CD4-positive, alpha-beta T cell treated with Interferon alpha-2 for 1 hour (primary cell): ENCODE results near the gene INPP4B.

ENCODE experiments used
- DNase-seq, 2 donors: peaks; one replicate each; pipeline ENCODE4 v3.0.0-alpha.2; 2020 to 2022

Gene INPP4B

DNA sequence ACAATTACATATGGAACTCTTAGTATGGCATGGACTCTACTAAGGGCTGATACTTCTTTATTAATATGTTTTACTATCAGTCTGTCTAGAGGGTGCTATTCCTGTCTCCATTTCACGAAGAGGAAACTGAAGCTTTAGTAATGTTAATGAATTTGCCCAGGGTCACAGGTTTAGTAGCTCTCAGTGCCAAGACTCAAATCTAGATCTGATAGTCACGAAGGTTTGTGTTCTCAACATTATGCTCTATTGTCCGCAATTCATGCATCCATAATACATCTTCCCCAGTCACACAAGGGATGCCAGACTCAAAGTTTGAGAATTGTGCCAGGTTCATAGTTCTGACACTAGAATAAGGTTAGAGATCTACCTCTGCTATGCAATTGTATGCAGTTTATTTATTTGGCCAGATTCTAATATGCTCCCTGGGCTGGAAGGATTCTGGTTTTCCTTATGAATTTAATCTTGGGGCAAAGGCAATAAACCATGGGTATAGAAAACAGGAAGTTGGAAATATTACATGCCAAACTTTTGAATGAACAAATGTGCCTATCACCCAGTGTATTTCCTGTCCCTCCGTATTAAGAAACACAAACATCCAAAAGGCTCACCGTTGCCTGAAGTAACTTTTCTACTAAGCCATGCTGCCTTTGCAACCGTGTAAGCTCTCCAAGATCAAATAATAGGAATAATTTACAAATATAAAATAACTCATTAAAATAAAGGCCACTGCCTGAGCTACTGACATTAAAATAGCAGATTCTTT, 478.5 kb downstream of the INPP4B start:
- no peak for DNase-seq

GRCh38 chr4:142366769-142367181, 479.3 kb downstream of the INPP4B start:
- no peak for DNase-seq

DNA sequence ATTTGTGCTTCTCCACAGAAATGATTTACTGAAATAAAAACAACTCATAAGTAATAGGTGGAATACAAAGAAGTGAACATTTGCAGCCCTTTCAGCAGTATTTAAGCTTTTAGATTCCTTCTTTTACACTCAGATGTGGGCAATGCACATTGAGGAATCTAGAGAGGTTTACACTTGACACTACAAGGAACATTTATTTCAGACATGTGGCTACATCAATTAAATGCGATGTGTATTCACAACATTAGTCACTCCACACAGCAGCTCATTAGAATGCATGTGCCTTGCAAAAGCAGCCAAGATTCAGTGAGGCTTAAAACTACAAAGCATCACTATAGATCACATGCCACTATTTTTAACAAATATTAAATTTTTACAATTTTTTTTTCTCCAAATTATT, 480.7 kb downstream of the INPP4B start:
- no peak for DNase-seq

GRCh38 chr4:142363686-142364085, 482.4 kb downstream of the INPP4B start:
- no peak for DNase-seq

DNA sequence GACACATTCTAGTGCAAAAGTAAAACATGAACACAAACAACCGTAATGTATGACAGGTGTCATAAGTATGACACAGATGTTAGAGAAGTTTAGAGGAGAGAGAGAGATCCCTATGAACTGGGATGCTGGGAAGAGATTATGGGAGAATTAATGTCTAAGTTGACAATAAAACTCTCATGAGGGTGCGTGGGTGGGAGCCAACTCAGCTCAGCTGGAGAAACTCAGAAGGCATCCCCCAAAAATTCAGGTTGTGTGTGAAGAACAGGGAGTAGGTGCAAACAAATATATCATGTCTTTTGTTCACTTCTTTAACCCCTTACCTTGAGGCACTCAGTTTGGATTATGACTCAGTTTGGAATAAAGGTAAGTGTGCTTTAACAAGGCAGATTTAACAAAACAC, 484.1 kb downstream of the INPP4B start:
- DNase-seq: no peak

GRCh38 chr4:142360657-142361056, 485.4 kb downstream of the INPP4B start:
- no peak for DNase-seq

- DNase-seq: no peak
Observed at GRCh38 chr4:142358656-142359055, 487.4 kb downstream of the INPP4B start.

GRCh38 chr4:142356801-142357200, 489.3 kb downstream of the INPP4B start:
- DNase-seq: peak; percentile 12 to 52

DNA sequence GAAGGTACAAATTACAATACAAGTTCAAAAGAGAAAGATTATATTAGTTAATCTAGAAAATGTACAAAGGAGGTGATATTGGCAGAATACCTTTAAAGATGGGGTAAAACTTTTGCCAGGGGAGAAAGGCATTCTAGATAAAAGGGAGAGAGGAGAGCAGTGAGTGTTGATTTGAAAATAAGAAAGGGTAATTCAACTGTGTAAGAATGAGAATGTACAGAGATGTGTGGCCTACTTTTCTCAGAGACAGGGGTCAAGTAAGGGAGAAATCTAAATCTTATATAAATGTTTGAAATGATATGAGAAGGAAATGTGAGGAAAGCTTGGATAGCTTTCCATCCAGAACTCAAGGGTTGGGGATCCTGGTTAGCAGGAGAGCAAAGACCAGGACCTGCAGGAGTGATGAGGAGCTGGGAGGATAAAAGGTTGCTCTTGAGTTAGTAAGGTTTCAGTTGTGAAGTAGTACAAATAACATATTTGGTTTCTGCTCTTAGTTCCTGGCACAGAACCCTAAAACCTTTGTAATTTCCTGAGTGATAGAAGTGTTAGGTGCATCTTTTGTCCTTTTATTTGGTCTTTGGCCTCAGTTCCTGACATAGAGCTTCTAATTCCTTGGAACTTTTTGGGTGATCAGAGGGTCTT, 489.9 kb downstream of the INPP4B start:
- no peak for DNase-seq

DNA sequence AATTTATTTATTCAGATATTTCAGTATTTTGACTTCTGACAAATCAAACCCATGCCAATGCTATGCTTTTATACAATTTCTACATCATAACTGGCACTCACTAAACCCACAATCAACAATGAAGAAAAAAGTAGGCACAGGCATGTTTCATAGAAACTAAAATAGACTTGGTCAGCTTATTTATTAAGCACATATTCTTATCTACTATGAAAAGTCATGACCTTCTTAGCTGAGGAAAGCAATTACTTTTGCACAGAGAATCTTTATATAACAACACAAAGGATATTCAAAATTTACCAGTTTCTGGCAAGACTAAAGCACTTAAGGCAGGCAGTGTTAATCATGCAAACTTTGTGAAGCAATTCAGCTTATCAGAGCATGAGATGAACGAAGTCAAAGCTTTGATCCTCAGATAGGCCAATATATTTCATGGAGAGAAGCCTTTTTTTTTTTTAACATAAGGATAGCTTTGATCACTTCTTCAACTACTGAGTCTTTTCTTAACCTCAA, 490.6 kb downstream of the INPP4B start:
- DNase-seq: no peak

- DNase-seq: peak in 1 of 2 donors; percentile 76
Observed at GRCh38 chr4:142354794-142355420, 491.2 kb downstream of the INPP4B start.

- no peak for DNase-seq
Observed at GRCh38 chr4:142354041-142354440, 492.1 kb downstream of the INPP4B start.

- peak in 1 of 2 donors; percentile 61 for DNase-seq
Observed at GRCh38 chr4:142353149-142353738, 492.9 kb downstream of the INPP4B start.

- no peak for DNase-seq
Observed at GRCh38 chr4:142352712-142353111, 493.4 kb downstream of the INPP4B start.

GRCh38 chr4:142351958-142352357, 494.1 kb downstream of the INPP4B start:
- DNase-seq: no peak

DNA sequence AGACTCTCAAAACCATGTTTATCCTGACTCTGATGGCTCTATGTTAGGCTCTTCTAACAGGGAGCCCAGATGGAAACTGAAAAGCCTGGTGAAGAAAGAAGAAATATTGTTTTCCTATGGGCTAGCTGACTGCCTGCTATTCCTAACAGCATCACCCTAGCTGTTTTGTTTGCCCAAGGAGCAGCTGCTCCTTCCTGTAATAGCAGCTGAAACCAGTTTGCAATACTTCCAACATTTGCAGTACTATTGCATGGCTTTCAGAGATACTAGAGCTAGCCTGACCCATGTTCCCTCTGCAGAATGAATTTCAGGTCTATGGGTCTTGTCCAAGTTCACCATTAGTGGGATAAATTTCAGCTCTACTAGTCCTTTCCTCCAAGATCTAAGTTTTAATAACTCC, 495.2 kb downstream of the INPP4B start:
- DNase-seq: no peak

- DNase-seq: no peak
Observed at GRCh38 chr4:142348613-142349021, 497.5 kb downstream of the INPP4B start.

DNA sequence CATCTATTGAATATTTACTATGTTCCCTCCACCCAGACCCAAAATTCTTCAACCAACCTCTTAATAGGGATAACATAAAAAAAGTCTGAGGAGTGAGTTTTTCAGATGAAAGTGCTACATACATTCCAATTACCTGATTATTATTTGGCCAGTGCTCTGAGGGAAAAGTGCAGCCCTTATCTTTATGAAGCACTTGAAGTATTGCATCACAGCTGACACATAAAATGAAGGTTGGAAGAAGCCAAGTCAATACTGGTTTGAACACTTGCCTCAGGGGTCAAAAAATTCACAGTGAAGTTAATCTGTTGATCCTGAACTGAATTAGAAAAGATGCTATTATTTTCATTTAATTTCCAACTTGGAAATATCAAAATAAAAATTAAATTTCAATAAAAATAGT, 498.9 kb downstream of the INPP4B start:
- no peak for DNase-seq

DNA sequence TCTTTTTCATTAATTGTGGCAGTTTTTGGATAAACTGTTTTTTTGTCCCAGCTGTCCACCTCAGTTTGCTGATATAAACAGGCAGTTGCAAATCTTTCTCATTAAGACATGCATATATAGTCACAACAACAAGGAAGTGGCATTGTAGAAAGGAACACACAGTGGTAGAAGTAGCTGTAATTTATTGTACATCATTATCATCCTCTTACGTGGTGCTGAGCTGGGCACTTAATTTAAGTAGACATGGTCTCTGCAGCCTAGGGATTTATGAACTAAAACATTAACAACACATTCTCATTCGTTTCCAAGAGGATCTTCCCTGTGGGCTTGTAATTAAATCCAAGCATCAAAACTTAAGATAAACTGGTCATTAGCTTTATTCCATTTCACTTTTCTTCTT, 500.2 kb downstream of the INPP4B start:
- DNase-seq: no peak

- DNase-seq: no peak
Observed at GRCh38 chr4:142341268-142341667, 504.8 kb downstream of the INPP4B start.

GRCh38 chr4:142339053-142339452, 507.0 kb downstream of the INPP4B start:
- DNase-seq: no peak

DNA sequence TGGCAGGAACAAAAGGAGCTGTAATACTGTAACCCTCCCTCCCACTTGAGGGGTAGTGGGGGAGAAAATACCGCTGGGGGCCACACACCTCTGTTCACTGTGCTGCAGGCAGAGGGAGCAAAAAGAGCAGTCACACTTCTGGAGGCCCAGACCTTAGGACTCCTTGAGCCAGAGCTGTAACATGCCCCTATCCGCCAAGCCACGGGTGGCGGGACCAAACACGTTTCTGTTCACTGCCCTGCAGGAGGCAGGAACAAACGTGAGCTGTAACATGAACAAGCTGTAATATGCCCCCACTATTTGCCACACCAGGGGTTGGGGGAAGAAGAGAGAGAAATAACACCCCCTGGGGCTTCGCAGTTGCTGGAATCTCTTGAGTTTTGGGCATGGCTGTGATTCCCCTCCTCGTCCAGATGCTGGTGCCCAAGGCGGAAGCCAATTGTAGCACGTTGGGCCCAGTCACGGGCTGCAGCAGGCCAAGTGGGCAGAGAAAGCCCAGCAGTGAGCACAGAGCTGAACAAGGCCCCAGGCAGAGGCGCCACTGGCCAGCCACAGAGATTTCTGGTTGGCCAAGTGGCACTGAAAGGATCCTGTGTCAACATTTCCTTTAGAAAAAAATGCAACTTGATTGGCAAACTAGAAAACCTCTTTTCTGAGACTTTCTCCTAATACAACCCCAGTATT, 509.7 kb downstream of the INPP4B start:
- no peak for DNase-seq

DNA sequence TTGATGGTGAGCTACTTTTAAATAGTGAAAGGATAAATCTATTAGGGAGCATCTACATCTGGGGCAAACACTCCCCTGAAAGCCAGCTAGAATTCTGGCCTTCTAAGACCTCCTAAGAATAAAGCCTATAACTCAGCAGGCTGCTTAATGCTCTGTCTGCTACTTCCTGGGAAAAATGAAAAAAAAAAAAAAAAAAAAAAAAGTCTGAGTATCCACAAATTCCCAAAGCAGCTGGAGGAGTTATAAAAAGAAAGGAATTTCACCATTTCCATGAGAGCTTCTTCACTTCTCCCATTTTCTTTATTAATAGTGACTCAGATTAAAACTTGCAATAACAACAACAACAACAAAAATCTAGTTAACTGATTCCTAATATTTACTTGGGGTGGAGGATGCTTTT, 511.2 kb downstream of the INPP4B start:
- DNase-seq: no peak
